ENCODE data around the gene NTHL1.

DNA sequence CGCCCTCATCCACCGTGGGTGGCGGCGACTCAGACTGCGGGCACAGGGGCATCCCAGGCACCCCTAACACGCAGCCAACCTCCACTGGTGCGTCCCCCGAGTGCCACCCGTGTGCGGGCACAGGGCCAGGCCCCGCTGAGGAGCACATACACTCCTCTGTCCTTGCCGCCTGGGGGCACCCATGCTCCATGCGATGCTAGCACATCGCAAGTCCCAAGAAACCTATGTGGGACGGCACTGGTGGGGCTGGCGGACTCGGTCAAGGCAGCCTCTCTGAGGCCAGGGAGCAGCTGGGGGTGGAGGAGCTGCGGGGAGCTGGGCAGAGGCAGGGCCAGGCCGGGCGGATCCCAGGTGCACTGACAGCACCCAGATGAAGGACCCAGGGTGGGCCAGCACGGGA, 42.0 kb downstream of the NTHL1 start:
- TF ChIP-seq POLR2A (IDR thresholded peaks at IDR 0.05) (no peak), POLR2AphosphoS5 (IDR thresholded peaks at IDR 0.05) (no peak)
- TF ChIP-seq, protein P1, sequence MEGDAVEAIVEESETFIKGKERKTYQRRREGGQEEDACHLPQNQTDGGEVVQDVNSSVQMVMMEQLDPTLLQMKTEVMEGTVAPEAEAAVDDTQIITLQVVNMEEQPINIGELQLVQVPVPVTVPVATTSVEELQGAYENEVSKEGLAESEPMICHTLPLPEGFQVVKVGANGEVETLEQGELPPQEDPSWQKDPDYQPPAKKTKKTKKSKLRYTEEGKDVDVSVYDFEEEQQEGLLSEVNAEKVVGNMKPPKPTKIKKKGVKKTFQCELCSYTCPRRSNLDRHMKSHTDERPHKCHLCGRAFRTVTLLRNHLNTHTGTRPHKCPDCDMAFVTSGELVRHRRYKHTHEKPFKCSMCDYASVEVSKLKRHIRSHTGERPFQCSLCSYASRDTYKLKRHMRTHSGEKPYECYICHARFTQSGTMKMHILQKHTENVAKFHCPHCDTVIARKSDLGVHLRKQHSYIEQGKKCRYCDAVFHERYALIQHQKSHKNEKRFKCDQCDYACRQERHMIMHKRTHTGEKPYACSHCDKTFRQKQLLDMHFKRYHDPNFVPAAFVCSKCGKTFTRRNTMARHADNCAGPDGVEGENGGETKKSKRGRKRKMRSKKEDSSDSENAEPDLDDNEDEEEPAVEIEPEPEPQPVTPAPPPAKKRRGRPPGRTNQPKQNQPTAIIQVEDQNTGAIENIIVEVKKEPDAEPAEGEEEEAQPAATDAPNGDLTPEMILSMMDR (IDR thresholded peaks at IDR 0.05) = no peak
